ENCODE measurements around the gene GPN2.

- no peak for TF ChIP-seq CTCF (IDR thresholded peaks at IDR 0.05 in 4 of 5, conservative IDR thresholded peaks at IDR 0.05 in 1 of 5)
- no peak for TF ChIP-seq POLR2A (IDR thresholded peaks at IDR 0.05)
Observed at GRCh38 chr1:26922901-26923300, 32.8 kb upstream of the GPN2 start.

All from gastrocnemius medialis (tissue), 4 donors.